H9 (cell line): Measurements from ENCODE around the gene ETV3L. TPM values are rescaled to one million over a fixed set of nuclear protein-coding genes. Genes with fewer than 3 reads are reported as not detected.

Experiments
- DNase-seq: peaks from one replicate; pipeline ENCODE4 v3.0.0-alpha.2; 2017
- H2AFZ ChIP-seq: one replicate; pipeline ENCODE4 v1.6.1; 2013; ENCODE audit warnings: mild to moderate bottlenecking, low read length, control low read depth, moderate library complexity
- H2AK5ac ChIP-seq: 2 replicates; pipeline ENCODE4 v1.6.1; 2013; ENCODE audit warnings: low read length, control low read depth, mixed read lengths; ENCODE audit not compliant: insufficient read length
- H2BK120ac ChIP-seq: one replicate; pipeline ENCODE4 v1.6.1; 2013; ENCODE audit warnings: low read depth, mild to moderate bottlenecking, low read length, control low read depth, inconsistent platforms; ENCODE audit not compliant: poor library complexity, severe bottlenecking
- H2BK12ac ChIP-seq: 2 replicates; pipeline ENCODE4 v1.6.1; 2013; ENCODE audit warnings: low read length, control low read depth, mixed read lengths, low read depth; ENCODE audit not compliant: insufficient read length
- H2BK15ac ChIP-seq: 2 replicates; pipeline ENCODE4 v1.6.1; 2013; ENCODE audit warnings: low read depth, low read length, control low read depth
- H2BK20ac ChIP-seq: one replicate; pipeline ENCODE4 v1.6.1; 2013; ENCODE audit warnings: low read depth, mild to moderate bottlenecking, low read length, control low read depth, inconsistent platforms; ENCODE audit not compliant: poor library complexity, severe bottlenecking
- H2BK5ac ChIP-seq: 2 replicates; pipeline ENCODE4 v1.6.1; 2013; ENCODE audit warnings: low read length, control low read depth, mixed read lengths; ENCODE audit not compliant: insufficient read length
- H3K14ac ChIP-seq: 2 replicates; pipeline ENCODE4 v1.6.1; 2013; ENCODE audit warnings: low read length, control low read depth; ENCODE audit not compliant: insufficient read depth
- H3K18ac ChIP-seq: 2 replicates; pipeline ENCODE4 v1.6.1; 2013; ENCODE audit warnings: low read depth, mild to moderate bottlenecking, mixed read lengths, low read length, control low read depth; ENCODE audit not compliant: insufficient read length
- H3K23ac ChIP-seq: 2 replicates; pipeline ENCODE4 v1.6.1; 2013; ENCODE audit warnings: low read length, control low read depth, mixed read lengths, low read depth; ENCODE audit not compliant: insufficient read length
- H3K23me2 ChIP-seq: 2 replicates; pipeline ENCODE4 v1.6.1; 2013; ENCODE audit warnings: low read depth, mild to moderate bottlenecking, mixed read lengths, low read length, control low read depth; ENCODE audit not compliant: insufficient read length, poor library complexity, severe bottlenecking
- H3K27ac ChIP-seq: 2 replicates; pipeline ENCODE4 v1.5.1; 2013; ENCODE audit warnings: low read length, control low read depth, mixed read lengths, low read depth; ENCODE audit not compliant: insufficient read length
- H3K27me3 ChIP-seq: 2 replicates; pipeline ENCODE4 v1.6.1; 2013; ENCODE audit warnings: low read length, control low read depth, inconsistent platforms; ENCODE audit not compliant: insufficient read depth
- H3K4ac ChIP-seq: 2 replicates; pipeline ENCODE4 v1.6.1; 2013; ENCODE audit warnings: low read depth, mild to moderate bottlenecking, control low read depth, inconsistent platforms, low read length, moderate library complexity
- H3K4me1 ChIP-seq: 2 replicates; pipeline ENCODE4 v1.6.1; 2013; ENCODE audit warnings: low read length, control low read depth, inconsistent platforms; ENCODE audit not compliant: insufficient read depth
- H3K4me2 ChIP-seq: 2 replicates; pipeline ENCODE4 v1.6.1; 2013; ENCODE audit warnings: low read length, control low read depth, mixed read lengths; ENCODE audit not compliant: insufficient read length, insufficient read depth
- H3K56ac ChIP-seq: 2 replicates; pipeline ENCODE4 v1.6.1; 2013; ENCODE audit warnings: low read depth, mild to moderate bottlenecking, mixed read lengths, low read length, control low read depth; ENCODE audit not compliant: insufficient read length
- H3K79me1 ChIP-seq: 2 replicates; pipeline ENCODE4 v1.6.1; 2013; ENCODE audit warnings: low read depth, mild to moderate bottlenecking, moderate library complexity, low read length, control low read depth, inconsistent platforms; ENCODE audit not compliant: insufficient read depth, poor library complexity, severe bottlenecking
- H3K79me2 ChIP-seq: 2 replicates; pipeline ENCODE4 v1.6.1; 2013; ENCODE audit warnings: low read length, control low read depth, inconsistent platforms; ENCODE audit not compliant: insufficient read depth
- H3K9ac ChIP-seq: 2 replicates; pipeline ENCODE4 v1.6.1; 2013; ENCODE audit warnings: low read length, control low read depth, mixed read lengths; ENCODE audit not compliant: insufficient read length; ENCODE audit errors: extremely low read depth
- H3K9me3 ChIP-seq: one replicate; pipeline ENCODE4 v1.6.1; 2013; ENCODE audit warnings: low read depth, low read length, inconsistent platforms; ENCODE audit not compliant: control insufficient read depth
- H3T11ph ChIP-seq: one replicate; pipeline ENCODE4 v1.6.1; 2013; ENCODE audit warnings: mild to moderate bottlenecking, low read length, control low read depth, inconsistent platforms
- H4K20me1 ChIP-seq: one replicate; pipeline ENCODE4 v1.6.1; 2013; ENCODE audit not compliant: control insufficient read depth, insufficient read length, insufficient read depth
- H4K5ac ChIP-seq: 2 replicates; pipeline ENCODE4 v1.6.1; 2013; ENCODE audit warnings: low read depth, mild to moderate bottlenecking, mixed read lengths, low read length, control low read depth; ENCODE audit not compliant: insufficient read length
- H4K8ac ChIP-seq: replicated peaks from 2 replicates; pipeline ENCODE4 v1.6.1; 2013; ENCODE audit warnings: low read length, control low read depth, mixed read lengths, low read depth; ENCODE audit not compliant: insufficient read length
- H4K91ac ChIP-seq: 2 replicates; pipeline ENCODE4 v1.6.1; 2013; ENCODE audit warnings: low read depth, mild to moderate bottlenecking, moderate library complexity, mixed read lengths, low read length, control low read depth; ENCODE audit not compliant: insufficient read length
- H3K27ac Mint-ChIP-seq, 3 experiments: 2 replicates in 2 of 3; 3 replicates in 1 of 3; pipeline ENCODE4 v1.8.0; 2020 to 2021; ENCODE audit warnings: mixed read lengths in 3 of 3, mild to moderate bottlenecking in 1 of 3, moderate library complexity in 1 of 3
- H3K27me3 Mint-ChIP-seq: 2 replicates; pipeline ENCODE4 v1.8.0; 2021; ENCODE audit warnings: low read depth, mild to moderate bottlenecking, moderate library complexity, mixed read lengths
- H3K36me3 Mint-ChIP-seq, 3 experiments: 2 replicates in 2 of 3; 3 replicates in 1 of 3; pipeline ENCODE4 v1.8.0; 2020 to 2021; ENCODE audit warnings: low read depth in 3 of 3, mixed read lengths in 3 of 3; ENCODE audit not compliant: insufficient read depth in 1 of 3
- H3K4me1 Mint-ChIP-seq, 2 experiments: 2 replicates each; pipeline ENCODE4 v1.8.0; 2020; ENCODE audit warnings: mixed read lengths in 2 of 2
- H3K4me3 Mint-ChIP-seq, 2 experiments: 2 replicates in 1 of 2; 3 replicates in 1 of 2; pipeline ENCODE4 v1.8.0; 2020 to 2021; ENCODE audit warnings: mild to moderate bottlenecking in 2 of 2, mixed read lengths in 2 of 2, moderate library complexity in 1 of 2
- H3K9me3 Mint-ChIP-seq, 2 experiments: 2 replicates in 1 of 2; 3 replicates in 1 of 2; pipeline ENCODE4 v1.8.0; 2020; ENCODE audit warnings: mild to moderate bottlenecking in 2 of 2, mixed read lengths in 2 of 2, moderate library complexity in 1 of 2
- WGBS: extraction: QIAGEN DNeasy Blood & Tissue Kit; methylation state at CpG from one replicate; pipeline ENCODE4 v1.1.7; 2013; ENCODE audit warnings: missing lambda C conversion rate, low lambda C conversion rate, mixed read lengths; ENCODE audit not compliant: insufficient read length; ENCODE audit errors: extremely low coverage; 5-methylcytosine and 5-hydroxymethylcytosine counted together
- total RNA-seq: library from RNA; stranded (reverse); gene quantifications from 2 replicates; pipeline ENCODE4 v1.2.1, GENCODE V29; 2021
- TF ChIP-seq, protein P1 (sequence below): fragments of 200-600 bp; sonication (generic); conservative IDR thresholded peaks from 3 replicates; pipeline ENCODE4 v1.8.0; 2021; ENCODE audit warnings: antibody characterized with exemption, mild to moderate bottlenecking

ETV3L gene
- total RNA-seq, 1 experiment from 2014 or later: 0.96 TPM

DNA sequence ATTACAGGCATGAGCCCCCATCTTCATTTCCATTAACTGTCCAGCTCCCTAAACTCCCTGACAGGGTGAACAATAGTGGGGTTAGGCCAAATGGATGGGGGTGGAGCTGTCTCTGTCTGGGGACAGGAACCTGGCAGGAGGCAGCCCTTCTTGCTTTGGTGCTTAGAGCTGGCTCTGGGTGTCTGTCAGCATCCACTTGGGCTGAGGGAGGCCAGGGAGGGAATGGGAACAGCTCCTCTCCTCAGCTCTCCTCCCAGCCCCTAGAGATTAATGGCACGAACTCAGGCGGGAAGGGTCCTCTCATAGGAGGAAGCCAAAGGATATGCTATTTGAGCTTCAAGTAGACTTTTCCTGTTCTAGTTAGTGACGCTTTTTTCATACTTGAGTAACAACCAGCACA is 11.1 kb upstream of the ETV3L start:
- H2BK20ac ChIP-seq: no peak overlapping the region
- no peaks in the 10 kb centered on the region; the same call in 1 of the 2 replicates for H3K27me3 ChIP-seq
- no peaks in the 10 kb centered on the region for H3K79me1 ChIP-seq
- no CpG with 5 or more reads among the region's 3 CpGs for WGBS
- H4K91ac ChIP-seq: no peak overlapping the region
- H3T11ph ChIP-seq: no peak overlapping the region
- TF ChIP-seq, protein P1, sequence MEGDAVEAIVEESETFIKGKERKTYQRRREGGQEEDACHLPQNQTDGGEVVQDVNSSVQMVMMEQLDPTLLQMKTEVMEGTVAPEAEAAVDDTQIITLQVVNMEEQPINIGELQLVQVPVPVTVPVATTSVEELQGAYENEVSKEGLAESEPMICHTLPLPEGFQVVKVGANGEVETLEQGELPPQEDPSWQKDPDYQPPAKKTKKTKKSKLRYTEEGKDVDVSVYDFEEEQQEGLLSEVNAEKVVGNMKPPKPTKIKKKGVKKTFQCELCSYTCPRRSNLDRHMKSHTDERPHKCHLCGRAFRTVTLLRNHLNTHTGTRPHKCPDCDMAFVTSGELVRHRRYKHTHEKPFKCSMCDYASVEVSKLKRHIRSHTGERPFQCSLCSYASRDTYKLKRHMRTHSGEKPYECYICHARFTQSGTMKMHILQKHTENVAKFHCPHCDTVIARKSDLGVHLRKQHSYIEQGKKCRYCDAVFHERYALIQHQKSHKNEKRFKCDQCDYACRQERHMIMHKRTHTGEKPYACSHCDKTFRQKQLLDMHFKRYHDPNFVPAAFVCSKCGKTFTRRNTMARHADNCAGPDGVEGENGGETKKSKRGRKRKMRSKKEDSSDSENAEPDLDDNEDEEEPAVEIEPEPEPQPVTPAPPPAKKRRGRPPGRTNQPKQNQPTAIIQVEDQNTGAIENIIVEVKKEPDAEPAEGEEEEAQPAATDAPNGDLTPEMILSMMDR: no peak
- no peaks in the 10 kb centered on the region for H3K9me3 ChIP-seq
- H3K18ac ChIP-seq: no peak overlapping the region
- peaks cover 58 to 81% of the 10 kb centered on the region in 2 experiments for H3K4me1 Mint-ChIP-seq
- no peak overlapping the region for H3K56ac ChIP-seq
- no peak overlapping the region for H2BK120ac ChIP-seq
- H4K8ac ChIP-seq: no peak overlapping the region
- no peak overlapping the region for H2BK12ac ChIP-seq
- H3K36me3 Mint-ChIP-seq: no peaks in the 10 kb centered on the region
- H3K4me1 ChIP-seq: peaks cover 17% of the 10 kb centered on the region; the same call in 1 of the 2 replicates
- no peak overlapping the region for H4K5ac ChIP-seq
- H3K9me3 Mint-ChIP-seq: no peaks in the 10 kb centered on the region; a peak in 1 of 5 replicates
- H3K14ac ChIP-seq: no peak overlapping the region
- no peak overlapping the region for H3K4ac ChIP-seq
- H3K23ac ChIP-seq: no peak overlapping the region
- H2AFZ ChIP-seq: no peak overlapping the region
- peaks cover 44% of the 10 kb centered on the region for H3K27me3 Mint-ChIP-seq
- H2AK5ac ChIP-seq: no peak overlapping the region
- H3K79me2 ChIP-seq: no peaks in the 10 kb centered on the region
- H3K4me2 ChIP-seq: no peak overlapping the region
- H3K4me3 Mint-ChIP-seq: no peak overlapping the region
- H3K27ac Mint-ChIP-seq: no peak overlapping the region
- no peaks in the 10 kb centered on the region for H4K20me1 ChIP-seq
- no peak overlapping the region for H3K27ac ChIP-seq
- DNase-seq: peak; percentile 17
- H2BK15ac ChIP-seq: no peak overlapping the region
- H2BK5ac ChIP-seq: no peak overlapping the region
- no peak overlapping the region for H3K9ac ChIP-seq
- no peaks in the 10 kb centered on the region for H3K23me2 ChIP-seq
